DMS114 treated with DMSO at 0.1 percent for 48 hours (cell line): ENCODE results near the gene NCOA7.
"Not testable (repeated sequence)": the region's sequence is repeated elsewhere in the genome, so short reads cannot be mapped to it uniquely, and the experiment has no call there.

Experiments used
- DNase-seq: peaks from one replicate; lab custom pipeline; 2025; ENCODE audit not compliant: unreplicated experiment; lab: John Stamatoyannopoulos, UW

NCOA7 gene

DNA sequence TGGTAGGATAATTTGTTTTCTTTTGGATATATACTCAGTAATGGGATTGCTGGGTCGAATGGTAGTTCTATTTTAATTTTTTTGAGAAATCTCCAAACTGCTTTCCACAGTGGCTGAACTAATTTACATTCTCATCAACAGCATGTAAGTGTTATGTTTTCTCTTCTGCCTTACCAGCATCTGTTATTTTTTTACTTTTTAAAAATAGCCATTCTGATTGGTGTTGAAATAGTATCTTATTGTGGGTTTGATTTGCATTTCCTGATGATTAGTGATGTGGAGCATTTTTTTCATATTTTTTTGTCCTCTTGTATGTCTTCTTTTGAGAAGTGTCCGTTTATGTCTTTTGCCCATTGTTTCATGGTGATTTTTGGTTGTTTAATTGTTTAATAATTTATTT lies 177.7 kb downstream of the NCOA7 start:
- DNase-seq: no peak

DNA sequence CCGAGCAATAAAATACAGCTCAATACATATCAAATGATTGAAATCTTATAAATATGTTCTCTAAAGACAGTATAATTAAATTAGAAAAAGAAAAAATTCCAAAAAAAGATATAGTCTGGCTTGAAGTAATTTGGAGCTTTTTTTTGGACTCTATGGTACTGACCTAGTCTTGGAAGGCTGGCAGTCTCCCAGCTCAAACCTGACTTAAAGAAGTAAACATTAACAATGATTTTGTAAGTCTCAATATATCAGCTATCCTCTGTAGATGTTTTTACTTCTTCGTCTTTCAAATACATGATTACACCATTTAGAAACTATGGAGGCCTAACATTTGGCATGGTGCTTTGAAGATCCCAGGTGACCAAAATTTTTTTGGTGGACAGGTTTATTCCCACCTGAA lies 180.0 kb downstream of the NCOA7 start:
- DNase-seq: no peak

DNA sequence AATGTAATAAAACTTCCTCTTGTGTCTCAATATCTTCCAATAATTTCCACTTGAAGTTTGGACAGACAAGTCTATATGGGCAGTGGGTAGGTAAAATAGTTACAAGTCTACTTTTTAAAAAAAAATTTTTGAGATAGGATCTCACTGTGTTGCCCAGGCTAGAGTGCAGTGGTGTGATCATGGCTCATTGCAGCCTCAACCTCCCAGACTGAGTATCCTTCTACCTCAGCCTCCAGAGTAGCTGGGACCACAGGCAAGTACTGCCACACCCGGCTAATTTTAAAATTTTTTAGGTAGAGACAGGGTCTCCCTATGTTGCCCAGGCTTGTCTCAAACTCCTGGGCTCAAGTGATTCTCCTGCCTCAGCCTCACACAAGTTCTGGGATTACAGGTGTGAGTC lies 181.7 kb downstream of the NCOA7 start:
- not testable (repeated sequence) for DNase-seq

DNA sequence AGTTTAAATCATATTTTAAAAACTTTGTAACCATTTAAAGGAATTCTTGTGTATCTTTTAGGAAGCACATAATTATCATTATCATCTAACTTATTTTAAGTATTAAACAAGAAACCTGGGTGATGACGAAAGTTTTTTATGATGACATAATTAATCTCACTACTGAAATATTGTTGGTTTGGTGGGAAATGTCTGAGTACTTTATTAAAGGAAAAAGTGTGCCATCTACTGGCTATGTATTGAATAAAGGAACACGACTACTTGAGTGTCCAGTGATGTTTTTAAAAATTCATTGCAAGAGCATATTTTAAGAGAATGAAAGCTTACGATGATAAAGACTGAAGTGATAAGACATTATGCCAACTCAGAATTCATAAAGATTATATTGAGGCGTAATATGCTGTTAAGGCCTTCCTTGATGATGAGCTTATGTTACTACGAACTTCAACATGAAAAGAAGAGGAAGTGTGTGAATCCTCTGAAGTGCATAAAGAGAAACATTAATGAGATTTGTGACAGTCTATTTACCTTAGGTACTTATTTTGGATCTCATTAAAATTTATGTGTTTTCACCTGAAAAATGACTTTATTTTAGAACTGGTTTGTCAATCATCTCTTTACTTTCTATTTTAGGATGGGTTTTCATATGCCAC lies 183.6 kb downstream of the NCOA7 start:
- DNase-seq: peak; percentile 27

DNA sequence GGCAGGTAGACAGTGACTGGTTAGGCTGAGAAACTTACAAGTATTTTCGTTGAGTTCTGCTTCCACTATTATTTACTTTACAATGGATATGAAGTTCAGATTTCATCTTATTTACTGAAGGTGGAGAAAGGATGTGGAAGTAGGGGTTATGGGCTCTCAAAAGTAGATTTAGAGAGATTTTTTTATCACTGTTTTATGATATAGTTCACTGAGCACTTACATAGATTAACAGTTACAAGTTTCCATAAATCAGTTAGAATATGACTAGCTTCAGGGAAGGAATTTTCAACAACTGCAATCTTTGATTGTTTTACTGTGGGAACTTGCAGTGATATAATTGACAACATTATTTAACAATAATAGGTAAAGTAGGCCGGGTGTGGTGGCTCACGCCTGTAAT lies 188.3 kb downstream of the NCOA7 start:
- no peak for DNase-seq
